ENCODE measurements around the gene SLC15A3. TPM values are rescaled to one million over a fixed set of nuclear protein-coding genes. Genes with fewer than 3 reads are reported as not detected.

SLC15A3 gene
- total and polyA plus RNA-seq, 4 donors, result 9.0 to 20.9 (median 16.3) TPM

- DNase-seq (ENCODE audit: low spot score), result no peak
- Histone ChIP-seq H3K4me1 (ENCODE audit: control insufficient read depth in 4 of 4, insufficient read depth in 4 of 4, low read length in 3 of 4) (peaks cover 0 to 22% (median 15%) of the 10 kb centered on the region in 4 donors), H3K27ac (ENCODE audit: low read depth in 1 of 2, low read length in 2 of 2) (no peak overlapping the region), H3K4me3 (ENCODE audit: low read depth in 1 of 3, low read length in 3 of 3) (no peak overlapping the region), H3K9ac (ENCODE audit: low read depth in 1 of 2, low read length in 2 of 2) (no peak overlapping the region), H3K9me3 (ENCODE audit: control insufficient read depth in 4 of 4, low read length in 3 of 4) (no peaks in the 10 kb centered on the region), H3K36me3 (ENCODE audit: control insufficient read depth in 4 of 4, insufficient read depth in 3 of 4, low read depth in 1 of 4, low read length in 3 of 4) (peaks cover 8 to 77% (median 67%) of the 10 kb centered on the region in 4 donors), H3K27me3 (ENCODE audit: control insufficient read depth in 4 of 4, insufficient read depth in 4 of 4, low read length in 3 of 4) (no peaks in the 10 kb centered on the region)
- no peak for TF ChIP-seq EGR1 (IDR thresholded peaks at IDR 0.05; ENCODE audit: low read depth in 2 of 2)
- peak; percentile 85 for TF ChIP-seq CTCF (IDR thresholded peaks at IDR 0.05; ENCODE audit: low read depth, low read length, missing input control)
- no peak for TF ChIP-seq HNF4A (conservative IDR thresholded peaks at IDR 0.05)
- TF ChIP-seq ZBTB33 (IDR thresholded peaks at IDR 0.05), result no peak
- no peak for TF ChIP-seq TAF1 (conservative IDR thresholded peaks at IDR 0.05)
- no peak for TF ChIP-seq REST (IDR thresholded peaks at IDR 0.05)
- no peak for TF ChIP-seq JUND (IDR thresholded peaks at IDR 0.05)
- no peak for TF ChIP-seq NR2F2 (IDR thresholded peaks at IDR 0.05)
- TF ChIP-seq RAD21 (IDR thresholded peaks at IDR 0.05), result peak; percentile 82 to 90
- WGBS, result 60% methylated on average over 12 of the region's 12 CpGs
Measured at GRCh38 chr11:60899046-60899936, 52.7 kb downstream of the SLC15A3 start.

- H3K4me1 ChIP-seq (ENCODE audit: control insufficient read depth in 4 of 4, insufficient read depth in 4 of 4, low read length in 3 of 4), result peaks cover 0 to 10% (median 6%) of the 10 kb centered on the region in 4 donors
- H3K27me3 ChIP-seq (ENCODE audit: control insufficient read depth in 4 of 4, insufficient read depth in 4 of 4, low read length in 3 of 4), result no peaks in the 10 kb centered on the region
- no peak for DNase-seq (ENCODE audit: low spot score)
- H3K9ac ChIP-seq (ENCODE audit: low read depth in 1 of 2, low read length in 2 of 2), result no peak overlapping the region
- no peak overlapping the region for H3K4me3 ChIP-seq (ENCODE audit: low read depth in 1 of 3, low read length in 3 of 3)
- peaks cover 8 to 85% (median 75%) of the 10 kb centered on the region in 4 donors for H3K36me3 ChIP-seq (ENCODE audit: control insufficient read depth in 4 of 4, insufficient read depth in 3 of 4, low read depth in 1 of 4, low read length in 3 of 4)
- H3K27ac ChIP-seq (ENCODE audit: low read depth in 1 of 2, low read length in 2 of 2), result no peak overlapping the region
- no peaks in the 10 kb centered on the region for H3K9me3 ChIP-seq (ENCODE audit: control insufficient read depth in 4 of 4, low read length in 3 of 4)
- TF ChIP-seq HNF4A (conservative IDR thresholded peaks at IDR 0.05) (no peak), HNF4G (IDR thresholded peaks at IDR 0.05) (no peak), GABPA (IDR thresholded peaks at IDR 0.05 in 1 of 2, conservative IDR thresholded peaks at IDR 0.05 in 1 of 2) (no peak), JUND (IDR thresholded peaks at IDR 0.05) (no peak), MAX (IDR thresholded peaks at IDR 0.05) (no peak), TAF1 (conservative IDR thresholded peaks at IDR 0.05) (no peak), NR2F2 (IDR thresholded peaks at IDR 0.05) (no peak), SP1 (IDR thresholded peaks at IDR 0.05) (no peak)
- WGBS, result 96% methylated on average over 4 of the region's 4 CpGs
Measured at GRCh38 chr11:60897496-60897895, 54.5 kb downstream of the SLC15A3 start.
